HFF-Myc (cell line): ENCODE measurements around the gene AP5Z1.
"Not testable (repeated sequence)": the region's sequence is repeated elsewhere in the genome, so short reads cannot be mapped to it uniquely, and the experiment has no call there.

Experiments used
- DNase-seq: peaks from one replicate; pipeline ENCODE4 v3.0.0-alpha.2; 2011; ENCODE audit warnings: low read depth; ENCODE audit errors: extremely low read depth
- H3K4me3 ChIP-seq: replicated peaks from 2 replicates; pipeline ENCODE4 v1.5.1; 2011; ENCODE audit warnings: low read depth, mild to moderate bottlenecking, control low read depth, low read length
- CTCF ChIP-seq: IDR thresholded peaks from 2 replicates; pipeline ENCODE4 v1.5.1; 2012; ENCODE audit warnings: mild to moderate bottlenecking, low read depth, low read length, control low read depth; ENCODE audit errors: missing control alignments

AP5Z1 gene

GRCh38 chr7:4798706-4799235, 23.3 kb downstream of the AP5Z1 start:
- H3K4me3 ChIP-seq, result no peak overlapping the region
- no peak for TF ChIP-seq CTCF
- DNase-seq, result no peak

DNA sequence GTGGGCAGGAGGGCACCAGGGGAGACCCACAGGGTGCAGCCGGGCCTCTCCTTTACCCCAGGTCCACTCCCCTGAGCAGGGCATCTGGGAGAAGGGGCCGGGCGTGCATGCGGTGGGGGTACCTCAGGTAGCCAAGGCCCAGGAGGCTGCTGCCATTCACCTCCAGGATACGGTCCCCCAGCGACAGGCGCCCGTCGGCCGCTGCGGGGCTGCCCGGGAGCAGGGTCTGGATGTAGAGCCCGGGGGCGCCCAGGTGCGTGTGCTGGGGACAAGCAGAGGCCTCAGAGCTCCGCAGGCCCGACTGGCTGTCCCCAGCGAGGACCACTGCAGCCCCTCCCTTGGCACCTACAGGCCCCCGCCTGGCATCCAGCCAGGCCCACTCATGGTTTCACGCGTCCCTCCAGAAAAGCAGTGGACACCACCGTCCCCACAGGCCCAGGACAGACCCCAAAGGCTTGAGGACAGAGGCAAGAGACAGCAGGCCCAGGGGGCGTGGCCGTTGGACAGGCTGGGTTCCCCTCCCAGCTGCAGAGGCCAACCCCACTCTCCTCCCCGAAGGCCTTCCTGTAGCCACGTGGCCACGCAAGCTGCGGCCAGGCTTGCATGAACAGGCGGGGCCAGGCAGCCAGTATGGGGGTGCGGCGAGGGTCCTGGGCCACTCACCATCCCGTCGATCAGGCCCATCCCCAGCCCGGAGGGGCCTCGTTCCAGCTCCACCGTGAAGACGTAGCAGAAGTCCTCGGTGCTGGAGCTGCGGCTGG, 24.3 kb downstream of the AP5Z1 start:
- TF ChIP-seq CTCF, result no peak
- no peak overlapping the region for H3K4me3 ChIP-seq
- DNase-seq, result no peak

DNA sequence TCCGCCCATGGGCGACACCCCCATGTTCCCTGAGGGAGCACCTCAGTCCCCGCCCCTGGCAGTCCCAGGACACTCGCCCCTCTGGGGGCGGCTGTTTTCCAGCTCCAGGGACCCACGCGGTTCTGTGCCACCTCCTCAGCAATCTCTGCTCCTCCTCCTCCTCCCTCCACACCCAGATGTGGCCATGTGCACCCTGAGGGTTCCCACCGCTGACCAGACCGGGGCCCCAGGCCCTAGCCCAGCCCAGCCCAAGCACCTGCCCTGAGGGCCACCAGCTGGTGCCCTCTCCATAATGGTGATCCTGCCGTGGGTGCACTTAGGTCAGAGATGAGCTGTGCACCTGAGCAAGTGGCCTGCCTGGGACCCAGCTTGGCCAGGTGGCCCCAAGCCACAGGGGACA, 25.1 kb downstream of the AP5Z1 start:
- TF ChIP-seq CTCF, result no peak
- H3K4me3 ChIP-seq, result no peak overlapping the region
- no peak for DNase-seq

GRCh38 chr7:4800926-4801838, 25.8 kb downstream of the AP5Z1 start:
- no peak for TF ChIP-seq CTCF
- DNase-seq, result no peak
- H3K4me3 ChIP-seq, result no peak overlapping the region

DNA sequence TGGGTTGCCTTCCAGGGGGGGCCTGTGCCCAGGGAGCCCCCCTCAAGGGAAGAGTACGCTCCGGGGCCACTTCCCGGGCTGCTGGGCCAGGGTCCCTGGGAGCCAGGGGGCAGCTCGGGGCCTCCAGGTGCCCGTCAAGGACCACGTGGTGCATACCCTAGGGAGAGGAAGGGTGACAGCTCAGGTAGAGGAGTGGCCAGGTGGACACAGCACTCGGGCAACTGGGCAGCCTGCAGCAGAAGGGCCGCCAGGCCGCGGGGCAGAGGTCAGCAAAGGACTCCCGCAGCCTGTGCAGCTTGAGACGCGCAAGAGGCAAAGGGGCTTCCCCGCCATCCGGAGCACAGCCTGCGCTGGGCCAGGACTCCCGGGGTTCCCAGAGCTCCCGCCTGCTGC, 26.4 kb downstream of the AP5Z1 start:
- no peak overlapping the region for H3K4me3 ChIP-seq
- no peak for DNase-seq
- TF ChIP-seq CTCF, result no peak

- not testable (repeated sequence) for DNase-seq, H3K4me3 ChIP-seq
These were observed 27.2 kb downstream of the AP5Z1 start for GRCh38 chr7:4802577-4802976.
